Measurements from ENCODE around the gene CCL25.
A peak's percentile ranks its signal among the peaks of the same experiment; 100 is the strongest.

DNA sequence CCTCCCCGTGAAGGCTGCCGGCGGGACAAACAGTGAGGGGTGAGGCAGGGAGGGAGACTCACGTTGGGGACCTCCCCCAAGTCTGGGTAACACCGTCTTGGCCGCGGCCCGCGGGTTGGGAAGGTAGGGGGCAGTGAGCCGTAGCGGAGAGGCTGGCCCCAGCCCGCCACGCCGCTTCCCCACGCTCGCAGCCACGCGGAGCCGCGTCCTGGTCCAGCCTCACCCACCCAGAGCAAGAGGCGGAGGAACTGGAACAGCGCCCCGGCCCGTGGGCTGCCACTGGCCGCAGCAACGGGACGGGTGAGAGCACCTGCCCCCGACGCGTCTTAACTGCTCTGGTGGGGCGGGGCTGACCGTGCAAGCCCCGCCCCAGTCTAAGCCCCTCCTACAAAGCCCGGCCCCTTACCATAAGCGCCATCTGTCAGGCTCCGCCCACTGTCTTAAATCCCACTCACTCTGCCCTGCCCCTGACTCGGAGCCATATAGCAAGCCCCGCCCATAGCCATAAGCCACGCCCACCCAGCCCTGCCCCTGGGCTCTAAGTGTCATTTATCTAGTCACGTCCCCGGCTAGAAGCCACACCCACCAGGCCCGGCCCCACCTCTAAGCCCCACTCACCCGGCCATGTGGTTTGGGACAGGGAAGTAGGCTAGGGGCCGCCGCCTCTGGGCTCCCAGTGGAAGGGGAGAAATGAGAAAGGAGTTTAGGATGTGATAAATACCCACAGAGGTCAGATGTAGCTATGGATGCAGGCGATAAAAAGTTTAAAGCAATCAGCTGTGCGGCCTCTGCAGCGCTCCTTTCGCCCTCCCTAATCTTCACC lies 2.1 kb upstream of the CCL25 start:
- TF ChIP-seq POLR2A (IDR thresholded peaks at IDR 0.05; ENCODE audit: extremely low read depth, insufficient read length): peak; percentile 92
- no peak for TF ChIP-seq CTCF (IDR thresholded peaks at IDR 0.05; ENCODE audit: low read depth, low read length)
- peak; percentile 96 for TF ChIP-seq MYC (IDR thresholded peaks at IDR 0.05; ENCODE audit: low read depth, low read length)
